Spleen (tissue), 11 donors: ENCODE data around the gene MED27. TPM values are rescaled to one million over a fixed set of nuclear protein-coding genes. Genes with fewer than 3 reads are reported as not detected.

Experiments
- DNase-seq: peaks from one replicate; pipeline ENCODE4 v3.0.0-alpha.2; 2020
- H3K27ac ChIP-seq, 8 donors: fragments of 200-600 bp; sonication (generic) in 7 of 8; 1 replicate in 4 of 8; 2 replicates in 4 of 8; pipeline versions ENCODE4 v1.5.0 to v1.8.0; 2016 to 2021; ENCODE audit warnings: inconsistent platforms in 4 of 8, mild to moderate bottlenecking in 4 of 8, moderate library complexity in 1 of 8
- H3K27me3 ChIP-seq, 7 donors: fragments of 200-600 bp; sonication (generic) in 6 of 7; replicated peaks in 1 of 7; 1 replicate in 4 of 7; 2 replicates in 3 of 7; pipeline versions ENCODE4 v1.5.0 to v1.8.0; 2016 to 2021; ENCODE audit warnings: inconsistent platforms in 3 of 7, mild to moderate bottlenecking in 1 of 7
- H3K36me3 ChIP-seq, 6 donors: fragments of 200-600 bp; sonication (generic) in 5 of 6; 1 replicate in 4 of 6; 2 replicates in 2 of 6; pipeline versions ENCODE4 v1.5.0 to v1.8.0; 2016 to 2021; ENCODE audit warnings: inconsistent platforms in 2 of 6
- H3K4me1 ChIP-seq, 6 donors: fragments of 200-600 bp; sonication (generic) in 5 of 6; 1 replicate in 3 of 6; 2 replicates in 3 of 6; pipeline versions ENCODE4 v1.5.0 to v1.8.0; 2016 to 2021; ENCODE audit warnings: inconsistent platforms in 3 of 6
- H3K4me3 ChIP-seq, 8 donors: fragments of 200-600 bp; sonication (generic) in 7 of 8; 1 replicate in 4 of 8; 2 replicates in 4 of 8; pipeline versions ENCODE4 v1.5.0 to v1.8.0; 2016 to 2021; ENCODE audit warnings: inconsistent platforms in 4 of 8, mild to moderate bottlenecking in 4 of 8, moderate library complexity in 2 of 8
- H3K9me3 ChIP-seq, 8 donors: fragments of 200-600 bp; sonication (generic) in 7 of 8; 1 replicate in 4 of 8; 2 replicates in 4 of 8; pipeline versions ENCODE4 v1.5.0 to v1.8.0; 2016 to 2021; ENCODE audit warnings: inconsistent platforms in 4 of 8
- CTCF ChIP-seq, 11 experiments: fragments of 200-600 bp in 7 of 11; fragments of 450-650 bp in 4 of 11; sonication (generic) in 4 of 11; IDR thresholded peaks in 8 of 11; conservative IDR thresholded peaks in 3 of 11; 1 replicate in 7 of 11; 2 replicates in 4 of 11; pipeline versions ENCODE4 v1.4.0 to v1.8.0; 2016 to 2021; ENCODE audit warnings: antibody characterized with exemption in 11 of 11, inconsistent platforms in 4 of 11, mild to moderate bottlenecking in 1 of 11
- POLR2A ChIP-seq, 3 donors: fragments of 450-650 bp; IDR thresholded peaks; one replicate each; pipeline ENCODE4 v1.5.1; 2017; ENCODE audit warnings: antibody characterized with exemption in 3 of 3, mild to moderate bottlenecking in 1 of 3
- POLR2AphosphoS5 ChIP-seq, 3 donors: sonication (generic); formaldehyde crosslinking; IDR thresholded peaks; one replicate each; pipeline ENCODE4 v1.5.1; 2017; ENCODE audit warnings: antibody characterized with exemption in 3 of 3
- WGBS, 5 donors: extraction: QIAGEN DNeasy Blood & Tissue Kit in 3 of 5; methylation state at CpG; one replicate each; pipeline versions ENCODE4 v1.1.5 to v1.1.7; 2013 to 2018; 5-methylcytosine and 5-hydroxymethylcytosine counted together
- intact Hi-C: fragments of 100-400 bp; cut with DNase I; formaldehyde crosslinking; loops from one replicate; pipeline ENCODE4 v1.15.0; 2023; ENCODE audit warnings: low total_unique reads
- polyA plus RNA-seq, 3 donors: library from polyadenylated mRNA; stranded (reverse); fragments of 200-250 nt; gene quantifications; one replicate each; pipeline ENCODE4 v1.2.1, GENCODE V29; 2013
- total RNA-seq, 7 donors: library from RNA; depleted of rRNA in 3 of 7; stranded (reverse); fragments of >200 nt in 3 of 7; fragmentation: NEBNext Ultra II Directional in 4 of 7; extraction: Animal tissue kit (Norgen Biotek cat#: 25700) in 4 of 7; gene quantifications; one replicate each; pipeline versions ENCODE4 v1.1.0 to v1.2.1, GENCODE V29; 2016 to 2021
- donor health status: healthy with polysubstance abuse.
- donor health status: DM: no; HTN: no; CAD: no; lungs with moderate emphysema.
- donor health status: DM: no; HTN: no; CAD: no.
- donor health status: Bipolar disorder and iron deficiency.
- donor health status: healthy.
- donor health status: DM: no; HTN: no; CAD: no.
- donor health status: DM: yes; HTN: yes; CAD: no.

MED27 gene
- total and polyA plus RNA-seq, 10 donors, result 13.1 to 22.4 (median 16.0) TPM

GRCh38 chr9:131870156-131870555, 209.5 kb downstream of the MED27 start:
- DNase-seq, result peak; percentile 44
- Histone ChIP-seq H3K27me3 (no peaks in the 10 kb centered on the region), H3K9me3 (no peaks in the 10 kb centered on the region), H3K27ac (no peak overlapping the region), H3K36me3 (peaks cover 0 to 68% (median 3%) of the 10 kb centered on the region in 6 donors), H3K4me3 (no peak overlapping the region), H3K4me1 (no peaks in the 10 kb centered on the region)
- WGBS, 5 donors, result 90 to 94% (median 92%) methylated on average over 11 to 12 of the region's 12 CpGs
- intact Hi-C loops, result no loop called here
- no peak for TF ChIP-seq POLR2A (IDR thresholded peaks at IDR 0.05)
- TF ChIP-seq POLR2AphosphoS5 (IDR thresholded peaks at IDR 0.05), result no peak
- TF ChIP-seq CTCF (IDR thresholded peaks at IDR 0.05 in 8 of 11, conservative IDR thresholded peaks at IDR 0.05 in 3 of 11), result no peak

- no peak for TF ChIP-seq POLR2AphosphoS5 (IDR thresholded peaks at IDR 0.05)
- TF ChIP-seq POLR2A (IDR thresholded peaks at IDR 0.05), result no peak
- no peak for TF ChIP-seq CTCF (IDR thresholded peaks at IDR 0.05 in 8 of 11, conservative IDR thresholded peaks at IDR 0.05 in 3 of 11)
- H3K27me3 ChIP-seq, result no peaks in the 10 kb centered on the region
- no peaks in the 10 kb centered on the region for H3K9me3 ChIP-seq
- DNase-seq, result peak; percentile 28
- WGBS, 5 donors, result 86 to 94% (median 90%) methylated on average over 8 of the region's 8 CpGs
- H3K4me1 ChIP-seq, result no peaks in the 10 kb centered on the region
- H3K27ac ChIP-seq, result no peak overlapping the region
- no peak overlapping the region for H3K4me3 ChIP-seq
- intact Hi-C loops, result no loop called here
- H3K36me3 ChIP-seq, result peaks cover 0 to 60% (median 3%) of the 10 kb centered on the region in 6 donors
These were observed 210.3 kb downstream of the MED27 start for GRCh38 chr9:131869348-131869747.

GRCh38 chr9:131868766-131869165, 210.9 kb downstream of the MED27 start:
- no peaks in the 10 kb centered on the region for H3K9me3 ChIP-seq
- no peaks in the 10 kb centered on the region for H3K4me1 ChIP-seq
- intact Hi-C loops, result no loop called here
- no peak for TF ChIP-seq POLR2A (IDR thresholded peaks at IDR 0.05)
- WGBS, 5 donors, result 89 to 96% (median 94%) methylated on average over 9 to 10 of the region's 10 CpGs
- DNase-seq, result no peak
- H3K27ac ChIP-seq, result no peak overlapping the region
- no peak overlapping the region for H3K4me3 ChIP-seq
- H3K36me3 ChIP-seq, result peaks cover 0 to 54% (median 4%) of the 10 kb centered on the region in 6 donors
- H3K27me3 ChIP-seq, result no peaks in the 10 kb centered on the region

GRCh38 chr9:131867611-131868192, 212.0 kb downstream of the MED27 start:
- H3K4me3 ChIP-seq, result no peak overlapping the region
- intact Hi-C loops, result no loop called here
- no peaks in the 10 kb centered on the region for H3K4me1 ChIP-seq
- WGBS, 5 donors, result 95 to 99% (median 95%) methylated on average over 6 of the region's 6 CpGs
- H3K36me3 ChIP-seq, result peaks cover 0 to 54% (median 8%) of the 10 kb centered on the region in 6 donors
- DNase-seq, result peak; percentile 20
- H3K27ac ChIP-seq, result no peak overlapping the region
- no peak for TF ChIP-seq CTCF (IDR thresholded peaks at IDR 0.05 in 8 of 11, conservative IDR thresholded peaks at IDR 0.05 in 3 of 11)
- no peak for TF ChIP-seq POLR2A (IDR thresholded peaks at IDR 0.05)
- no peak for TF ChIP-seq POLR2AphosphoS5 (IDR thresholded peaks at IDR 0.05)
- H3K9me3 ChIP-seq, result no peaks in the 10 kb centered on the region
- no peaks in the 10 kb centered on the region for H3K27me3 ChIP-seq
